ENCODE results near the gene SLC38A10.

Gene SLC38A10

DNA sequence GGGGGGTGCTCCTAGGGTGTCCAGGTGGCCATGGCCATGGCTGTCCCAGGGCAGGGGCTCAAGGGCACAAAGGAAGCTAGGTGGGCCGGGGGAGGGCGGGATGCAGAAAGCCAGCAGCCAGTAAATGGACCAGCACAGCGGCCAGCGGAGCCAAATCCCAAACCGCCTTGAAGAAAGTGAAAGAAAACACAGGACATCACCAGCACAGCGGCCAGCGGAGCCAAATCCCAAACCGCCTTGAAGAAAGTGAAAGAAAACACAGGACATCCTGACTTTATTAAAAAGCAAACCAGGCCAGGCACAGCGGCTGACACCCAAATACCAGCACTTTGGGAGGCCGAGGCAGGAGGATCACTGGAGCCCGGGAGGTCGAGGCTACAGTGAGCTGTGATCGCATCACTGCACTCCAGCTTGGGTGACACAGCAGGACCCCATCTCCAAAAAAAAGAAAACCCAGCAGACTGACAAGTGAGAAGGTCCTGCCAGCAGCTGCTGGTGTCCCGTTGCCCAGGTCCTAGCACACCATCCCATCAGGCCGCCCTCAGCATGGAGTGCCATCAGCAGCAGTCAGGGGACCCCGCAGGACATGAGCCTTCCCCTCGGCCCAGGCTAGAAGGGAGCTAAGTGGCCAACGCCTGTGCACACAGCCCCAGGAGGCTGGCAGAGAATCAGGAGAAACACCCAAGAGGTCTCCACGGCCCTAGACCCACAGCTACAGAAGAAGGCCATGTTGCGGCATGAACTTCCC is 17.0 kb downstream of the SLC38A10 start:
- no peak for DNase-seq (ENCODE audit: low spot score)

- no peak for DNase-seq (ENCODE audit: low spot score)
These were observed 17.7 kb downstream of the SLC38A10 start for GRCh38 chr17:81277421-81277820.

DNA sequence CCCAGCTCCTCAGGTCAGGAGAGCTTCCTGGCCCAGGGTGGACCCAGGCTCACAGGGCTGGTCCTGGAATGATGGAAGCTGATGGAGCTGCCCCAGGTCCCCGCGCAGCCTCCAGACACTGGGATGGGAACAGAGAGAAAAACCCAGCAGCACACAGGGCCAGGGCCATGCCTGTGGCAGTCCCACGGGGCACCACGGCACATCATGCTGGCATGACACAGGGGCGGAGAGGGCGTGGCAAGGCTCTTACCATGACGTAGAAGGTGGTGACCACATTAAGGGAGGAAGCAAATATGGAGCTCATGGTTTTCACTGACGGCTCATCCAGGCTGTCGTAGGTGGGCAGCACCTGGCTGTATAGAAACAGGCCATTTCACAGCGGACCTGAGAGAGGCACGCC is 18.3 kb downstream of the SLC38A10 start:
- DNase-seq (ENCODE audit: low spot score): no peak

DNA sequence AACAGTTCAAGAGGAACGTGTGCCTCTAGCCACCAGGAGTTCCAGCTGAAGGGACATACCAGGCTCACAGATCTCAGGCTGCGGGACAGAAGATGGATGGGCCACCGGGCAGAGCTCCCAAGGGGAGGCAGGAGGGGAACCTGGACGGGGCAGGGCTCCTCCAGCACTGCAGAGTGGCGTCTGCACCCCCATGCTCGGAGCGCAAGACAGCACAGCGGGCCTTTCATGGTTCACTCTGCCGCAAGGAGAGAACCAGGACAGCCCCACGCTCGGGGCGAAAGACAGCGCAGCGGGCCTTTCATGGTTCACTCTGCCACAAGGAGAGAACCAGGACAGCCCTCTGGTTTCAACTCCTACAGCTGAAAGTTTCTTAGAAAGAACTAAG is 20.6 kb downstream of the SLC38A10 start:
- no peak for DNase-seq (ENCODE audit: low spot score)

GRCh38 chr17:81273698-81274470 is 21.2 kb downstream of the SLC38A10 start:
- DNase-seq (ENCODE audit: low spot score): no peak

DNA sequence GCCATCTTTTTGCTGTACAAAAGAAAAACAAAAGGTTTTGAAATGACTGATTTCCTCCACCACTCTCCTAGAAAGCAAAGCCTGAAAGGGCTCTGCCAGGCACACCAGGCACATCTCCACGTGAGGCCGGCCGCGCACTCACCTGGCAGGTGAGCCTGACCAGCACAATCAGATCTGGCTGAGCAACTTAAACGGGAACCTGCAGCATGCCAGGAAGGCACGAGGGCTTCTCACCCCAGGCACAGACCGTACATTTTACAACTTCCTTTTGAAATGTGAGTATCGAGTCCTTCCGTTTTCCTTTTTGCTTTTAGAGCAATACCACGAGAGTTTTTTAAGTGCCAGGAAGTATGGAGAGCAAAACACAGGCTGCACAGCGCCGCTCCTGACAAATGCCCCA is 22.5 kb downstream of the SLC38A10 start:
- DNase-seq (ENCODE audit: low spot score): no peak

DNA sequence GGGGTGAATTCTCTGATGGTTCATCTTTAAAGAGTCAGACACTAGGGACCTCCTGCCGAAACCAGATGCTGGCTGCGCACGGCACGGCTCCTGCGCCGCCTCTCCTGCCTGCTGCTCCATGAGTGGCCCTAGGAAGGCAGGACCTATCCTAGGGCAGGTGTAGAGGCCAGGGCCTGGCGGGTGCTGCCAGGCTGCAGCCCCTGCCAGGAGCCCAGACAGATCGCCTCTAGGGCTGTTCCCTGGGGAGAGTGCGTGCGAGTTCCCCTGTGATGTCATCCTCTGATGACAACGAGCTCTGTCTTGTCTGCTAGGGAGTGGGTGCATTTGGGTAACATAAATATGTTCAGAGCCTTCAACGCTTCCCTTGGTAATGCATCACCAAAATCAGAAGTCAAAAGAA is 23.9 kb downstream of the SLC38A10 start:
- no peak for DNase-seq (ENCODE audit: low spot score)

DNA sequence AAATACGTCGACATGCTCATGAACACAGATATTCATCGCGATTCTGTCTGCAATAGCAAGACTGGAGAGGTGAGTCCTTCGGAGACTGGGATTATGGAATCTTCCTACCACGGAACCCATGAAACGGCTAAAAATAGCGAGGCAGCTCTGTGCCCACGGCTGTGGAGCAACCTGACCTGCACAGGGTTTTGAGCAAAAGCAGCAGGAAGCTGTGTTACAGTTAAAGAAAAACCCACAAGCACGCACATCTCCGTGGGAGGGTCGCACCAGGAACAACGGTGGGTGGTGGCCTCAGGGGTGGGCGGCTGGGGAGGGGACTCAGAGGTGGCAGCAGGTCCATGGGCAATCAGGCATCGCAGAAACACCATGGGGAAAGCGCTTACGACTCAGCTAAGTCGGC is 24.8 kb downstream of the SLC38A10 start:
- DNase-seq (ENCODE audit: low spot score): no peak

DNA sequence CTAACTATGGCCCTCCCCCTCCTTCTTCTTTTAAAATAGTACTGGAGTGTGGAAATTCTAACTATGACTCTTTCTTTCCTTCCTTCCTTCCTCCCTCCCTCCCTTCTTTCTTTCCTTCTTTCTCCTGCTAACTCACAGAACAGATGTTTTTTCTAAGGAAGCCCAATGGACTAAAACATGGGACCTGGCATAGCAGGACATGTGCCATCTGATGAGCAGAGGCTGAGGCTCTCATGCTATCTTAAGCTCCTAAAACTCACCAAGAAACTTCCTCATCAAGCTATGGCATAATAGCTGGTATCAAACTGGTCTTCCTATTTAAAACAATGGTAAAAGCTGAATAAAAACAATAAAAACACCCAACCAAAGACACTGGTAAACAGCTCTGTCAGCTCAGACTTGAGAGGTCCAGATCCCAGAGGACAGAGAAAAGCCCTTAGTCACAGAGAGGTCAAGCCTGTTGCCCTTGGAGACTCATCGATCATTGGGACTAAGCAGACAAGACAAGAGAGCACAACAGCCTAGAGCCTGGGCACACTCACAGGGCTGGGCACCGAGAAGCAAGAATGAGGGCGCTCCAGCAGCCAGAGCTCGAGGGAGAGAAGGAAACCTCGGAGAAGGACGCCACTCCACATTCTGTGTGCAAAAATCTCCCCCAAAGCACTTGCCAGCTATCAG is 27.6 kb downstream of the SLC38A10 start:
- DNase-seq (ENCODE audit: low spot score): no peak

GRCh38 chr17:81265576-81265975 is 29.5 kb downstream of the SLC38A10 start:
- DNase-seq (ENCODE audit: low spot score): no peak

DNA sequence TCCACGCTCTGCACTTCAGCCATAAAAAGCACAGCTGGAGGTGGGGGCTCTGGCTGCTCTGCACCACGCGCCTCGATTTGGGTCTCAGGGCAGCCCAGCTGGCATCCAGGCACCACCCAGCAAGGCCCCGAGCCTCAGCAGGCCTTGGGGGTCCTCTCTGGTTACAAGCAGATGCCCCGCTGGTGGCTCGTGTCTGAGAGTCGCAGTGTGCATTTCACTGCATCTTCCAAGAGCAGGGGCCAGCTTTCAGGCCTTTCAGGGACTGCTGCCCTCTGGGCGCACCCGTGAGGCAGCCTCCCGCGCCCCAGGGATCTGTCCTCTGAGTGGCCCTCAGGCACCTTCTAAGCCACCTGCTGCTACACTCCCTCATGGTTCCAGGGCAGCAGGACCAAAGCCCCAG is 30.5 kb downstream of the SLC38A10 start:
- DNase-seq (ENCODE audit: low spot score): no peak

- DNase-seq (ENCODE audit: low spot score): no peak
These were observed 31.5 kb downstream of the SLC38A10 start for GRCh38 chr17:81263371-81264181.

GRCh38 chr17:81261582-81262336 is 33.3 kb downstream of the SLC38A10 start:
- no peak for DNase-seq (ENCODE audit: low spot score)

- no peak for DNase-seq (ENCODE audit: low spot score)
These were observed 34.0 kb downstream of the SLC38A10 start for GRCh38 chr17:81261096-81261495.

GRCh38 chr17:81260641-81261040 is 34.5 kb downstream of the SLC38A10 start:
- no peak for DNase-seq (ENCODE audit: low spot score)

DNA sequence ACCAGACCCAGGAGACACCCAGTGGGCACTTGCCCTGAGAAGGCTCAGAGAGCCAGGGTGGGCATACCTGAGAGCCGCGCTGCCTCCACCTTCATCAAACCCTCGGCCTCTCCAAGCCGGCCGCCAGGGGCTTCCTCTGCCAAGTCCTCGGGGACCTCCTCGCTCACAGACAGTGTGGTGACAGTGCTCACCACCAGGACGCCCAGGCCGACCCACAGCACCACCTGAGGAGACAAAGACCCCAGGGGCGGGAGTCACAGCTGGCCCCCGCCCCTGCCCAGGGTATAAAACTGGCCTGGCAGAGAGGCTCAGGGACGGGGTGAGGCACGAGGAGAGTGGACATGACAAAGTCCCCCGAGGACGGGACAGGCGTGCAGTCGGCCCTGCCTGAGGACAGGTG is 34.9 kb downstream of the SLC38A10 start:
- DNase-seq (ENCODE audit: low spot score): no peak

DNA sequence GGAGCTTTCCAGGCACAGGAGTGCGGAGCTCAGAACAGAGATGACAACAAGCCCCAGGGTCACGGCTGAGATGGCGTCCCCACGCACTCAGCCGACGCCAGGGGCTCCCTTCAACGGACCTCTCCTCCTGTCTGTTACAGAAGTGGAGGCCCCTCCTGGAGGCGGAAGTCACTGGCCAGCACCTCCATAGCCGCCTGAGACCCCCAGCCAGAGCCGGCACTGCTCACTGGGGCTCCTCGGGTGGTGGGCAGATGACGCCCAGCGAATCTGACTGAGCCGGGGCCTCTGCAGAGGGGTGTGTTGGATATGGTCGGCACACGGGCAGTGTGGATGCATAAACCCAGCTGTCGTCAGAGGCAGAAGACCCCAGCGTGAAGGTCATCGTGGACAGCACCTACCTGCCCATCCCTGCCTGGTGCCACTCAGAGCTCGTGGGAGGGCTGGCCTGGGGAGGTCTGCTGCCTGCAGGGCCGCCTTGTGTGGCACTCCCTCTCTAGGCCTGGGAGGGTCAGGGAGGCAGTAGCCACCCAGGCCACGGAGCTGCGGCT is 36.0 kb downstream of the SLC38A10 start:
- no peak for DNase-seq (ENCODE audit: low spot score)

GRCh38 chr17:81258292-81258691 is 36.8 kb downstream of the SLC38A10 start:
- DNase-seq (ENCODE audit: low spot score): no peak

DNA sequence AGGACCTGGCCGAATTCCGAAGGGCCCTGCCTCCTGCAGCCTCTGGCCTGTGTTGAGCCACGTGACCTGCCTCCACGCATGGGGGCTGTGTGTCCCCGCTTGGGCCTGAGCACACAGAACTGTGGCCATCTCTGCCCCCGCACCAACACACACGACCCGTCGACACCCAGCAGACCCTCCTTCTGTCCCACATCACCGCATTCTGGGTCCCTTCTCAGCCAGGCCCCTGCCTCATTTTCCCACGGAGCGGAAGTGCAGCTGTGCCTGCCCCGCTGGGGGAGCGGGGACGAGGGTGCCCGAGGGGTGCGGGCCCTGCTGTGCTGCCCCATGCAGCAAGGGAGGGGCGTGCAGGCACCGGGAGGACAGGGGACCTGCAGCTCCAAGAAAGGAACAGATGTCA is 37.6 kb downstream of the SLC38A10 start:
- no peak for DNase-seq (ENCODE audit: low spot score)

GRCh38 chr17:81256616-81257015 is 38.5 kb downstream of the SLC38A10 start:
- no peak for DNase-seq (ENCODE audit: low spot score)
